ENCODE results near the gene MORC2.

Gene MORC2

DNA sequence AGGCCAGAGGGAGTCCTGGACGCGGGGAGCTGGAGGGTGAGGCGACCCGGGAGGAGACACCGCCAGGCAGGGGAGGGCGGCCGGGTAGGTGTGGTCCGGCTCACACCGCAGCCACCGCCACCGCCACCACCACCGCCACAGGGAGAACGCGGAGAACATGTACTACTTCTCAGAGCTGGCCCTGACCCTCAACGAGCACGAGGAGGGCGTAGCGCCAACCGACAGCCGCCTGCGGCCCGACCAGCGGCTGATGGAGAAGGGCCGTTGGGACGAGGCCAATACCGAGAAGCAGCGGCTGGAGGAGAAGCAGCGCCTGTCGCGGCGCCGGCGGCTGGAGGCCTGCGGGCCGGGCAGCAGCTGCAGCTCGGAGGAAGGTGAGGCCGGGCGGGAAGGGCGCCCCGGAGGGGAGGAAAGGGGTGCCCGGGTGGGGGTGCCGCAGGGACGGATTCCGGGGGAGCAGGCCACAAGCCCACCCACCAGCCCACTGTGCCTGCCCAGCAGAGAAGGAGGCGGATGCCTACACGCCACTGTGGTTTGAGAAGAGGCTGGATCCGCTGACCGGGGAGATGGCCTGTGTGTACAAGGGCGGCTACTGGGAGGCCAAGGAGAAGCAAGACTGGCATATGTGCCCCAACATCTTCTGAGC lies 62.8 kb downstream of the MORC2 start (continued):
- TF ChIP-seq, protein P1, sequence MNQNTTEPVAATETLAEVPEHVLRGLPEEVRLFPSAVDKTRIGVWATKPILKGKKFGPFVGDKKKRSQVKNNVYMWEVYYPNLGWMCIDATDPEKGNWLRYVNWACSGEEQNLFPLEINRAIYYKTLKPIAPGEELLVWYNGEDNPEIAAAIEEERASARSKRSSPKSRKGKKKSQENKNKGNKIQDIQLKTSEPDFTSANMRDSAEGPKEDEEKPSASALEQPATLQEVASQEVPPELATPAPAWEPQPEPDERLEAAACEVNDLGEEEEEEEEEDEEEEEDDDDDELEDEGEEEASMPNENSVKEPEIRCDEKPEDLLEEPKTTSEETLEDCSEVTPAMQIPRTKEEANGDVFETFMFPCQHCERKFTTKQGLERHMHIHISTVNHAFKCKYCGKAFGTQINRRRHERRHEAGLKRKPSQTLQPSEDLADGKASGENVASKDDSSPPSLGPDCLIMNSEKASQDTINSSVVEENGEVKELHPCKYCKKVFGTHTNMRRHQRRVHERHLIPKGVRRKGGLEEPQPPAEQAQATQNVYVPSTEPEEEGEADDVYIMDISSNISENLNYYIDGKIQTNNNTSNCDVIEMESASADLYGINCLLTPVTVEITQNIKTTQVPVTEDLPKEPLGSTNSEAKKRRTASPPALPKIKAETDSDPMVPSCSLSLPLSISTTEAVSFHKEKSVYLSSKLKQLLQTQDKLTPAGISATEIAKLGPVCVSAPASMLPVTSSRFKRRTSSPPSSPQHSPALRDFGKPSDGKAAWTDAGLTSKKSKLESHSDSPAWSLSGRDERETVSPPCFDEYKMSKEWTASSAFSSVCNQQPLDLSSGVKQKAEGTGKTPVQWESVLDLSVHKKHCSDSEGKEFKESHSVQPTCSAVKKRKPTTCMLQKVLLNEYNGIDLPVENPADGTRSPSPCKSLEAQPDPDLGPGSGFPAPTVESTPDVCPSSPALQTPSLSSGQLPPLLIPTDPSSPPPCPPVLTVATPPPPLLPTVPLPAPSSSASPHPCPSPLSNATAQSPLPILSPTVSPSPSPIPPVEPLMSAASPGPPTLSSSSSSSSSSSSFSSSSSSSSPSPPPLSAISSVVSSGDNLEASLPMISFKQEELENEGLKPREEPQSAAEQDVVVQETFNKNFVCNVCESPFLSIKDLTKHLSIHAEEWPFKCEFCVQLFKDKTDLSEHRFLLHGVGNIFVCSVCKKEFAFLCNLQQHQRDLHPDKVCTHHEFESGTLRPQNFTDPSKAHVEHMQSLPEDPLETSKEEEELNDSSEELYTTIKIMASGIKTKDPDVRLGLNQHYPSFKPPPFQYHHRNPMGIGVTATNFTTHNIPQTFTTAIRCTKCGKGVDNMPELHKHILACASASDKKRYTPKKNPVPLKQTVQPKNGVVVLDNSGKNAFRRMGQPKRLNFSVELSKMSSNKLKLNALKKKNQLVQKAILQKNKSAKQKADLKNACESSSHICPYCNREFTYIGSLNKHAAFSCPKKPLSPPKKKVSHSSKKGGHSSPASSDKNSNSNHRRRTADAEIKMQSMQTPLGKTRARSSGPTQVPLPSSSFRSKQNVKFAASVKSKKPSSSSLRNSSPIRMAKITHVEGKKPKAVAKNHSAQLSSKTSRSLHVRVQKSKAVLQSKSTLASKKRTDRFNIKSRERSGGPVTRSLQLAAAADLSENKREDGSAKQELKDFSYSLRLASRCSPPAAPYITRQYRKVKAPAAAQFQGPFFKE (tag by site-specific recombination; IDR thresholded peaks at IDR 0.05; ENCODE audit: borderline replicate concordance), result no peak
- TF ChIP-seq ZNF23 (tag by site-specific recombination; IDR thresholded peaks at IDR 0.05; ENCODE audit: borderline replicate concordance) (no peak), ZNF777 (tag by site-specific recombination; IDR thresholded peaks at IDR 0.05; ENCODE audit: borderline replicate concordance) (no peak), ZNF274 (IDR thresholded peaks at IDR 0.05; ENCODE audit: low read length) (no peak), ZNF274 (tag by site-specific recombination; IDR thresholded peaks at IDR 0.05; ENCODE audit: borderline replicate concordance) (no peak), SETDB1 (IDR thresholded peaks at IDR 0.05; ENCODE audit: insufficient read length, low read length) (no peak), REPIN1 (tag by site-specific recombination; IDR thresholded peaks at IDR 0.05; ENCODE audit: low read depth) (no peak), ZNF133 (tag by site-specific recombination; IDR thresholded peaks at IDR 0.05) (no peak), ZNF768 (tag by site-specific recombination; IDR thresholded peaks at IDR 0.05) (no peak), ZNF266 (tag by site-specific recombination; IDR thresholded peaks at IDR 0.05; ENCODE audit: low read depth) (no peak), ZNF530 (tag by site-specific recombination; IDR thresholded peaks at IDR 0.05; ENCODE audit: low read depth) (no peak), TRIM28 (IDR thresholded peaks at IDR 0.05; ENCODE audit: borderline replicate concordance, low read length) (no peak), ZBTB7A (tag by site-specific recombination; IDR thresholded peaks at IDR 0.05; ENCODE audit: low read depth) (no peak), ZNF571 (tag by site-specific recombination; IDR thresholded peaks at IDR 0.05) (no peak)
- TF ChIP-seq, protein P2, sequence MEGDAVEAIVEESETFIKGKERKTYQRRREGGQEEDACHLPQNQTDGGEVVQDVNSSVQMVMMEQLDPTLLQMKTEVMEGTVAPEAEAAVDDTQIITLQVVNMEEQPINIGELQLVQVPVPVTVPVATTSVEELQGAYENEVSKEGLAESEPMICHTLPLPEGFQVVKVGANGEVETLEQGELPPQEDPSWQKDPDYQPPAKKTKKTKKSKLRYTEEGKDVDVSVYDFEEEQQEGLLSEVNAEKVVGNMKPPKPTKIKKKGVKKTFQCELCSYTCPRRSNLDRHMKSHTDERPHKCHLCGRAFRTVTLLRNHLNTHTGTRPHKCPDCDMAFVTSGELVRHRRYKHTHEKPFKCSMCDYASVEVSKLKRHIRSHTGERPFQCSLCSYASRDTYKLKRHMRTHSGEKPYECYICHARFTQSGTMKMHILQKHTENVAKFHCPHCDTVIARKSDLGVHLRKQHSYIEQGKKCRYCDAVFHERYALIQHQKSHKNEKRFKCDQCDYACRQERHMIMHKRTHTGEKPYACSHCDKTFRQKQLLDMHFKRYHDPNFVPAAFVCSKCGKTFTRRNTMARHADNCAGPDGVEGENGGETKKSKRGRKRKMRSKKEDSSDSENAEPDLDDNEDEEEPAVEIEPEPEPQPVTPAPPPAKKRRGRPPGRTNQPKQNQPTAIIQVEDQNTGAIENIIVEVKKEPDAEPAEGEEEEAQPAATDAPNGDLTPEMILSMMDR (tag by site-specific recombination; IDR thresholded peaks at IDR 0.05), result no peak

DNA sequence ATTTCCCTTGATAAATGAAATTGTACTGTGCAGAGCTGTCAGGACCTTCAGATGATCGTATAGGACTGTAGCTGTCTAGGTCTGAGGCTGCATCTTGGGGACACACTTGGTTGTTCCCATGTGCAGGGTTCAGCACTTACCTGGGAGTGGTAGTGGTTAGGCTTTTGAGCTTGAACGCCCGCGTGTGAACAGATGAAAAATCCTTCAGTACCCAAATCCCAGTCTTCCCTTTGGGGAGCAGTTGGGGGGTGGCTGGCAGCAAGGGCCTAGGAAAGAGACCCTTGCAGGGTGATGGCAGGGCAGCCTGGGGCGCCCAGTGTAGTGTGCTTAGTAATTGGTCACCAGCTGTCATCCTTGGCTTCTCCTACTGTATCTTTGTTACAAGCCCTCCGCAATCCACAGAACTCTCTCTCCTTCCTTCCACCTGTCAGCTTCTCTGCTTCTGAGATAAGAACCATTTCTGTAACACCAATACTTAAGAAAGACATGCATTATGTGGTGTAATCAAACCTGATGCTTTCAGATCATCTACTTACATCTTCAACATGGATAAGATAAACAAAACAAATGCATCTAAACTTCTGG lies 64.6 kb downstream of the MORC2 start:
- no peaks in the 10 kb centered on the region for H3K9me3 ChIP-seq (ENCODE audit: control insufficient read depth, insufficient read depth, low read depth, low read length)
- no peak overlapping the region for H3K27ac ChIP-seq (ENCODE audit: extremely low read depth, low read depth, low read length)
- H3K4me1 ChIP-seq (ENCODE audit: control insufficient read depth, insufficient read depth, low read length), result no peaks in the 10 kb centered on the region
- ChIA-PET POLR2A (no interaction called here), CTCF (interaction anchor here (1.0 to 1.3 kb wide), 2 partner anchors 14 to 16 kb away, joined by 4 to 8 read pairs; no protein-coding TSS in a partner anchor)
- peaks cover 10 to 24% of the 10 kb centered on the region in 2 experiments; a peak in 2 of 3 replicates for H3K36me3 ChIP-seq (ENCODE audit: control insufficient read depth in 2 of 2, insufficient read depth in 1 of 2, low read length in 2 of 2)
- H3K4me3 ChIP-seq (ENCODE audit: low read depth, low read length), result no peak overlapping the region
- TF ChIP-seq ZNF274 (IDR thresholded peaks at IDR 0.05; ENCODE audit: low read length) (no peak), ZNF274 (tag by site-specific recombination; IDR thresholded peaks at IDR 0.05; ENCODE audit: borderline replicate concordance) (no peak), ZNF624 (tag by site-specific recombination; IDR thresholded peaks at IDR 0.05) (no peak), ZEB2 (tag by site-specific recombination; IDR thresholded peaks at IDR 0.05) (no peak), ZNF791 (tag by site-specific recombination; IDR thresholded peaks at IDR 0.05) (no peak), ZNF48 (tag by site-specific recombination; IDR thresholded peaks at IDR 0.05) (no peak), MEIS1 (CRISPR knock-in tag; IDR thresholded peaks at IDR 0.05; ENCODE audit: borderline replicate concordance) (no peak), ZNF292 (tag by site-specific recombination; IDR thresholded peaks at IDR 0.05; ENCODE audit: borderline replicate concordance, low read depth) (no peak), HOXD13 (CRISPR knock-in tag; IDR thresholded peaks at IDR 0.05; ENCODE audit: borderline replicate concordance) (no peak), HOXA7 (CRISPR knock-in tag; IDR thresholded peaks at IDR 0.05; ENCODE audit: borderline replicate concordance) (no peak)
- TF ChIP-seq, protein P3, sequence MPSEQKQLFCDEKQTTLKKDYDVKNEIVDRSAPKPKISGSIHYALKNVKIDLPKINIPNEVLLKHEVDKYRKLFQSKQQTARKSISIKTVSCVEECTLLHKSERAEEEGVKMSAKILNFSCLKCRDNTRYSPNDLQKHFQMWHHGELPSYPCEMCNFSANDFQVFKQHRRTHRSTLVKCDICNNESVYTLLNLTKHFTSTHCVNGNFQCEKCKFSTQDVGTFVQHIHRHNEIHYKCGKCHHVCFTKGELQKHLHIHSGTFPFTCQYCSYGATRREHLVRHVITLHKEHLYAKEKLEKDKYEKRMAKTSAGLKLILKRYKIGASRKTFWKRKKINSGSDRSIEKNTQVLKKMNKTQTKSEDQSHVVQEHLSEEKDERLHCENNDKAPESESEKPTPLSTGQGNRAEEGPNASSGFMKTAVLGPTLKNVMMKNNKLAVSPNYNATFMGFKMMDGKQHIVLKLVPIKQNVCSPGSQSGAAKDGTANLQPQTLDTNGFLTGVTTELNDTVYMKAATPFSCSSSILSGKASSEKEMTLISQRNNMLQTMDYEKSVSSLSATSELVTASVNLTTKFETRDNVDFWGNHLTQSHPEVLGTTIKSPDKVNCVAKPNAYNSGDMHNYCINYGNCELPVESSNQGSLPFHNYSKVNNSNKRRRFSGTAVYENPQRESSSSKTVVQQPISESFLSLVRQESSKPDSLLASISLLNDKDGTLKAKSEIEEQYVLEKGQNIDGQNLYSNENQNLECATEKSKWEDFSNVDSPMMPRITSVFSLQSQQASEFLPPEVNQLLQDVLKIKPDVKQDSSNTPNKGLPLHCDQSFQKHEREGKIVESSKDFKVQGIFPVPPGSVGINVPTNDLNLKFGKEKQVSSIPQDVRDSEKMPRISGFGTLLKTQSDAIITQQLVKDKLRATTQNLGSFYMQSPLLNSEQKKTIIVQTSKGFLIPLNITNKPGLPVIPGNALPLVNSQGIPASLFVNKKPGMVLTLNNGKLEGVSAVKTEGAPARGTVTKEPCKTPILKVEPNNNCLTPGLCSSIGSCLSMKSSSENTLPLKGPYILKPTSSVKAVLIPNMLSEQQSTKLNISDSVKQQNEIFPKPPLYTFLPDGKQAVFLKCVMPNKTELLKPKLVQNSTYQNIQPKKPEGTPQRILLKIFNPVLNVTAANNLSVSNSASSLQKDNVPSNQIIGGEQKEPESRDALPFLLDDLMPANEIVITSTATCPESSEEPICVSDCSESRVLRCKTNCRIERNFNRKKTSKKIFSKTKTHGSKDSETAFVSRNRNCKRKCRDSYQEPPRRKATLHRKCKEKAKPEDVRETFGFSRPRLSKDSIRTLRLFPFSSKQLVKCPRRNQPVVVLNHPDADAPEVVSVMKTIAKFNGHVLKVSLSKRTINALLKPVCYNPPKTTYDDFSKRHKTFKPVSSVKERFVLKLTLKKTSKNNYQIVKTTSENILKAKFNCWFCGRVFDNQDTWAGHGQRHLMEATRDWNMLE (tag by site-specific recombination; conservative IDR thresholded peaks at IDR 0.05; ENCODE audit: low read depth), result no peak
